GM23248 (cell line): ENCODE data around the gene SLFN12L. TPM values are rescaled to one million over a fixed set of nuclear protein-coding genes. Genes with fewer than 3 reads are reported as not detected.

ENCODE experiments used
- DNase-seq: peaks from one replicate; pipeline ENCODE4 v3.0.0-alpha.2; 2015
- H2AFZ ChIP-seq: fragments of 200-600 bp; sonication (generic); 2 replicates; pipeline ENCODE4 v1.6.1; 2016; ENCODE audit warnings: antibody characterized with exemption
- H3F3A ChIP-seq: fragments of 200-600 bp; sonication (generic); 2 replicates; pipeline ENCODE4 v1.6.1; 2016; ENCODE audit warnings: mild to moderate bottlenecking, antibody characterized with exemption, mixed run types; ENCODE audit not compliant: insufficient read depth
- H3K27ac ChIP-seq: fragments of 200-600 bp; sonication (generic); 2 replicates; pipeline ENCODE4 v1.5.1; 2016; ENCODE audit warnings: mild to moderate bottlenecking
- H3K27me3 ChIP-seq: fragments of 200-600 bp; sonication (generic); replicated peaks from 2 replicates; pipeline ENCODE4 v1.6.1; 2016; ENCODE audit warnings: mild to moderate bottlenecking; ENCODE audit not compliant: insufficient read depth
- H3K36me3 ChIP-seq: fragments of 200-600 bp; sonication (generic); 2 replicates; pipeline ENCODE4 v1.6.1; 2016; ENCODE audit warnings: low read depth, mild to moderate bottlenecking
- H3K4me1 ChIP-seq: fragments of 200-600 bp; sonication (generic); 2 replicates; pipeline ENCODE4 v1.6.1; 2016; ENCODE audit warnings: mild to moderate bottlenecking; ENCODE audit not compliant: insufficient read depth
- H3K4me2 ChIP-seq: fragments of 200-600 bp; sonication (generic); one replicate; pipeline ENCODE4 v1.6.1; 2016; ENCODE audit warnings: mild to moderate bottlenecking; ENCODE audit not compliant: unreplicated experiment
- H3K4me3 ChIP-seq: fragments of 200-600 bp; sonication (generic); 2 replicates; pipeline ENCODE4 v1.5.1; 2016; ENCODE audit warnings: mild to moderate bottlenecking
- H3K79me2 ChIP-seq: fragments of 200-600 bp; sonication (generic); 2 replicates; pipeline ENCODE4 v1.6.1; 2016; ENCODE audit warnings: mild to moderate bottlenecking; ENCODE audit not compliant: insufficient read depth
- H3K9ac ChIP-seq: fragments of 200-600 bp; sonication (generic); 2 replicates; pipeline ENCODE4 v1.6.1; 2016; ENCODE audit warnings: mild to moderate bottlenecking
- H3K9me2 ChIP-seq: fragments of 200-600 bp; sonication (generic); 2 replicates; pipeline ENCODE4 v1.6.1; 2016; ENCODE audit warnings: mixed run types, mild to moderate bottlenecking, moderate library complexity; ENCODE audit not compliant: insufficient read depth
- H3K9me3 ChIP-seq: fragments of 200-600 bp; sonication (generic); one replicate; pipeline ENCODE4 v1.6.1; 2017; ENCODE audit warnings: low read depth
- H4K20me1 ChIP-seq: fragments of 200-600 bp; sonication (generic); 2 replicates; pipeline ENCODE4 v1.6.0; 2016; ENCODE audit not compliant: insufficient read depth
- EZH2 ChIP-seq: fragments of 200-600 bp; sonication (generic); IDR thresholded peaks from 2 replicates; pipeline ENCODE4 v1.6.1; 2018; ENCODE audit warnings: antibody characterized with exemption, mild to moderate bottlenecking; ENCODE audit not compliant: insufficient read depth, poor library complexity, severe bottlenecking
- EZH2phosphoT487 ChIP-seq: fragments of 200-600 bp; sonication (generic); IDR thresholded peaks from 2 replicates; pipeline ENCODE4 v1.6.1; 2018; ENCODE audit warnings: antibody characterized with exemption, moderate library complexity, mild to moderate bottlenecking, low read depth; ENCODE audit not compliant: insufficient read depth
- WGBS, 2 experiments: methylation state at CpG; one replicate each; pipeline ENCODE4 v1.1.6; 2015 to 2017; ENCODE audit warnings: low lambda C conversion rate in 2 of 2, low coverage in 1 of 2; ENCODE audit errors: missing lambda C conversion rate in 2 of 2; 5-methylcytosine and 5-hydroxymethylcytosine counted together
- in situ Hi-C: fragments of 300-500 bp; cut with MboI; formaldehyde crosslinking; loops from 2 replicates; pipeline ENCODE4 v1.15.0; 2020
- polyA plus RNA-seq: library from polyadenylated mRNA; unstranded; fragments of >200 nt; fragmentation: Nextera tagmentation; extraction: Ambion mirVana; gene quantifications from 2 replicates; pipeline ENCODE4 v1.2.1, GENCODE V29; 2016
- total RNA-seq: library from RNA; depleted of rRNA; stranded (reverse); fragments of >200 nt; shearing (Covaris generic); gene quantifications from 2 replicates; pipeline ENCODE4 v1.2.3, GENCODE V29; 2014

SLFN12L gene
- total and polyA plus RNA-seq, 2 experiments from 2014 or later = 0.11 TPM; not detected in 1

GRCh38 chr17:35553310-35553709 lies 15.8 kb upstream of the SLFN12L start:
- no peak for DNase-seq
- Histone ChIP-seq H3K79me2 (no peaks in the 10 kb centered on the region), H4K20me1 (no peaks in the 10 kb centered on the region), H3K9me3 (no peaks in the 10 kb centered on the region), H3K36me3 (no peaks in the 10 kb centered on the region), H2AFZ (no peak overlapping the region), H3K27ac (no peak overlapping the region), H3K9me2 (no peaks in the 10 kb centered on the region), H3F3A (no peaks in the 10 kb centered on the region), H3K9ac (no peak overlapping the region), H3K4me1 (no peaks in the 10 kb centered on the region), H3K27me3 (peaks cover 38% of the 10 kb centered on the region), H3K4me3 (no peak overlapping the region), H3K4me2 (no peak overlapping the region)
- TF ChIP-seq EZH2 (no peak), EZH2phosphoT487 (no peak)
- 30 to 42% methylated on average over 4 of the region's 4 CpGs for WGBS, 2 experiments
- in situ Hi-C loops = loop anchor here (10.0 kb wide), 1 partner anchor 61 kb away; no protein-coding TSS in a partner anchor

- no peak overlapping the region for H3K9ac ChIP-seq
- H3K36me3 ChIP-seq = no peaks in the 10 kb centered on the region
- H3K4me2 ChIP-seq = no peak overlapping the region
- 11 to 28% methylated on average over 1 of the region's 1 CpG for WGBS, 2 experiments
- no peaks in the 10 kb centered on the region for H3K79me2 ChIP-seq
- no peaks in the 10 kb centered on the region for H3K9me3 ChIP-seq
- in situ Hi-C loops = no loop called here
- H3K9me2 ChIP-seq = no peaks in the 10 kb centered on the region
- no peak overlapping the region for H2AFZ ChIP-seq
- no peak for DNase-seq
- TF ChIP-seq EZH2 (no peak), EZH2phosphoT487 (no peak)
- H3K4me3 ChIP-seq = no peak overlapping the region
- H3K27ac ChIP-seq = no peak overlapping the region
- H3F3A ChIP-seq = no peaks in the 10 kb centered on the region
- no peaks in the 10 kb centered on the region for H3K4me1 ChIP-seq
- H4K20me1 ChIP-seq = no peaks in the 10 kb centered on the region
- H3K27me3 ChIP-seq = peaks cover 30% of the 10 kb centered on the region
These were observed 11.5 kb upstream of the SLFN12L start for GRCh38 chr17:35548978-35549377.

- in situ Hi-C loops = no loop called here
- peaks cover 30% of the 10 kb centered on the region for H3K27me3 ChIP-seq
- H3K36me3 ChIP-seq = no peaks in the 10 kb centered on the region
- H3K9ac ChIP-seq = no peak overlapping the region
- H3K79me2 ChIP-seq = no peaks in the 10 kb centered on the region
- H3K9me3 ChIP-seq = no peaks in the 10 kb centered on the region
- no peak for TF ChIP-seq EZH2phosphoT487
- TF ChIP-seq EZH2 = no peak
- H2AFZ ChIP-seq = no peak overlapping the region
- DNase-seq = no peak
- no peak overlapping the region for H3K4me3 ChIP-seq
- no peaks in the 10 kb centered on the region for H3F3A ChIP-seq
- H4K20me1 ChIP-seq = no peaks in the 10 kb centered on the region
- no peak overlapping the region for H3K27ac ChIP-seq
- no peaks in the 10 kb centered on the region for H3K9me2 ChIP-seq
- H3K4me1 ChIP-seq = no peaks in the 10 kb centered on the region
- H3K4me2 ChIP-seq = no peak overlapping the region
- WGBS, 2 experiments = 26 to 33% methylated on average over 8 of the region's 8 CpGs
These were observed 10.8 kb upstream of the SLFN12L start for GRCh38 chr17:35548208-35548810.

- Histone ChIP-seq H4K20me1 (no peaks in the 10 kb centered on the region), H3K79me2 (no peaks in the 10 kb centered on the region), H3K9me3 (no peaks in the 10 kb centered on the region), H3K36me3 (no peaks in the 10 kb centered on the region), H3K4me3 (no peak overlapping the region), H3K9me2 (no peaks in the 10 kb centered on the region), H3K27me3 (peaks cover 30% of the 10 kb centered on the region), H3F3A (no peaks in the 10 kb centered on the region), H3K4me1 (no peaks in the 10 kb centered on the region), H3K27ac (no peak overlapping the region), H2AFZ (no peak overlapping the region), H3K4me2 (no peak overlapping the region), H3K9ac (no peak overlapping the region)
- DNase-seq = no peak
- 21 to 36% methylated on average over 1 of the region's 1 CpG for WGBS, 2 experiments
- TF ChIP-seq EZH2phosphoT487 (no peak), EZH2 (no peak)
- in situ Hi-C loops = no loop called here
These were observed 9.0 kb upstream of the SLFN12L start for GRCh38 chr17:35546487-35546886.
